PC-9 (cell line): ENCODE results near the gene CD36. TPM values are rescaled to one million over a fixed set of nuclear protein-coding genes. Genes with fewer than 3 reads are reported as not detected.

Experiments
- BruUV-seq: library from RNA; stranded (reverse); fragments of 400-500 nt; replicated peaks from 2 replicates; lab custom pipeline; 2021; lab: Mats Ljungman, UMichigan
- CTCF ChIA-PET: fragments of 300-600 bp; sonication (Branson Sonifier 250); formaldehyde crosslinking; loops from one replicate; lab custom pipeline; 2022; ENCODE audit warnings: antibody characterized with exemption; lab: Charles Lee
- POLR2A ChIA-PET: fragments of 300-600 bp; sonication (Branson Sonifier 250); formaldehyde crosslinking; loops from one replicate; lab custom pipeline; 2022; ENCODE audit warnings: antibody characterized with exemption; ENCODE audit not compliant: unreplicated experiment; lab: Charles Lee
- DNase-seq, 2 experiments: peaks; one replicate each; pipeline versions ENCODE4 v3.0.0 to v3.0.0-alpha.2; 2015 to 2022; ENCODE audit warnings: mixed read lengths in 1 of 2
- H2AFZ ChIP-seq: fragments of 200-600 bp; sonication (generic); 2 replicates; pipeline ENCODE4 v1.8.1; 2017; ENCODE audit warnings: antibody characterized with exemption
- H3F3A ChIP-seq: fragments of 200-600 bp; sonication (generic); 2 replicates; pipeline ENCODE4 v1.8.1; 2017; ENCODE audit warnings: antibody characterized with exemption, mild to moderate bottlenecking, low read depth; ENCODE audit not compliant: insufficient read depth
- H3K27ac ChIP-seq: fragments of 200-600 bp; sonication (generic); 2 replicates; pipeline ENCODE4 v1.6.1; 2016; ENCODE audit warnings: mixed run types
- H3K27me3 ChIP-seq: fragments of 200-600 bp; sonication (generic); 2 replicates; pipeline ENCODE4 v1.6.1; 2016; ENCODE audit warnings: low read depth, mixed run types; ENCODE audit not compliant: insufficient read depth
- H3K36me3 ChIP-seq: fragments of 200-600 bp; sonication (generic); 2 replicates; pipeline ENCODE4 v1.6.1; 2016; ENCODE audit warnings: low read depth, mixed run types
- H3K4me1 ChIP-seq: fragments of 200-600 bp; sonication (generic); replicated peaks from 2 replicates; pipeline ENCODE4 v1.6.1; 2016; ENCODE audit warnings: mixed run types; ENCODE audit not compliant: insufficient read depth
- H3K4me2 ChIP-seq: fragments of 200-600 bp; sonication (generic); 2 replicates; pipeline ENCODE4 v1.6.1; 2017; ENCODE audit warnings: mixed run types
- H3K4me3 ChIP-seq: fragments of 200-600 bp; sonication (generic); 2 replicates; pipeline ENCODE4 v1.6.1; 2016; ENCODE audit warnings: mixed run types
- H3K79me2 ChIP-seq: fragments of 200-600 bp; sonication (generic); 2 replicates; pipeline ENCODE4 v1.6.1; 2017; ENCODE audit warnings: low read depth, mixed run types
- H3K9me2 ChIP-seq: fragments of 200-600 bp; sonication (generic); 2 replicates; pipeline ENCODE4 v1.8.1; 2017; ENCODE audit warnings: mild to moderate bottlenecking; ENCODE audit not compliant: insufficient read depth
- H3K9me3 ChIP-seq: fragments of 200-600 bp; sonication (generic); 2 replicates; pipeline ENCODE4 v1.8.1; 2016; ENCODE audit warnings: low read depth; ENCODE audit not compliant: insufficient read depth
- H4K20me1 ChIP-seq: fragments of 200-600 bp; sonication (generic); 2 replicates; pipeline ENCODE4 v1.8.1; 2017; ENCODE audit not compliant: insufficient read depth
- EZH2 ChIP-seq: fragments of 200-600 bp; sonication (generic); IDR thresholded peaks from 2 replicates; pipeline ENCODE4 v1.8.0; 2017; ENCODE audit warnings: antibody characterized with exemption, low read depth
- intact Hi-C: fragments of 100-400 bp; cut with micrococcal nuclease; formaldehyde crosslinking; loops from one replicate; pipeline ENCODE4 v1.10.0; 2022; ENCODE audit not compliant: unreplicated experiment
- total RNA-seq: library from RNA; stranded (reverse); gene quantifications from 2 replicates; pipeline ENCODE4 v1.2.3, GENCODE V29; 2021
- TF ChIP-seq, protein P1 (sequence below): fragments of 200-600 bp; sonication (generic); conservative IDR thresholded peaks from 2 replicates; pipeline ENCODE4 v1.6.1; 2017; ENCODE audit warnings: mixed run types, antibody characterized with exemption, mild to moderate bottlenecking, moderate library complexity

CD36 gene
- total RNA-seq, 1 experiment from 2014 or later: 0.28 TPM

DNA sequence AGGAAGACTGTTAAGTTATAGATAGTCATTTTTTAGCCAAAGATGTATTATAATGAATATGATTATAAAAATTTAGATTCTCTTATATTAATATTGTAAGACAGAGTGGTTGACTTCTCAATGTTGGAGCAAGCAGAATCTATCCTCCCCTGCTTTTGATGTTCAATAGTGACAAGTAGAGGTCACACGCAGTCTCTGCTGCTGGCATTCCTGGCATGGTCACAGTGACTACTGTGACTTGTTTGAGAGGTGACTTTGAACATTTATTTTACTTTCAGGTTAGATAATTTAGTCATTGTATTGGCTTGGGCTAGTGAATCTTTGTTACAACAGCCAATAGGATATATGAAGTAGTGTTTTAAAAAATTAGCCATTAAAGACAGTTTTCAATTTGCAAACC lies 13.7 kb upstream of the CD36 start:
- H3K9me3 ChIP-seq: no peaks in the 10 kb centered on the region
- no peaks in the 10 kb centered on the region for H3F3A ChIP-seq
- H3K4me3 ChIP-seq: no peak overlapping the region
- no peak overlapping the region for H2AFZ ChIP-seq
- no peaks in the 10 kb centered on the region for H3K36me3 ChIP-seq
- H3K9me2 ChIP-seq: no peaks in the 10 kb centered on the region
- H3K79me2 ChIP-seq: no peaks in the 10 kb centered on the region
- ChIA-PET POLR2A (interaction anchor here (0.6 kb wide), 1 partner anchor 8 kb away, joined by 8 read pairs; no protein-coding TSS in a partner anchor), CTCF (no interaction called here)
- intact Hi-C loops: no loop called here
- no peak overlapping the region for H3K27ac ChIP-seq
- H3K4me2 ChIP-seq: no peak overlapping the region
- H3K27me3 ChIP-seq: no peaks in the 10 kb centered on the region
- no peak for DNase-seq
- no peak for TF ChIP-seq EZH2
- TF ChIP-seq, protein P1, sequence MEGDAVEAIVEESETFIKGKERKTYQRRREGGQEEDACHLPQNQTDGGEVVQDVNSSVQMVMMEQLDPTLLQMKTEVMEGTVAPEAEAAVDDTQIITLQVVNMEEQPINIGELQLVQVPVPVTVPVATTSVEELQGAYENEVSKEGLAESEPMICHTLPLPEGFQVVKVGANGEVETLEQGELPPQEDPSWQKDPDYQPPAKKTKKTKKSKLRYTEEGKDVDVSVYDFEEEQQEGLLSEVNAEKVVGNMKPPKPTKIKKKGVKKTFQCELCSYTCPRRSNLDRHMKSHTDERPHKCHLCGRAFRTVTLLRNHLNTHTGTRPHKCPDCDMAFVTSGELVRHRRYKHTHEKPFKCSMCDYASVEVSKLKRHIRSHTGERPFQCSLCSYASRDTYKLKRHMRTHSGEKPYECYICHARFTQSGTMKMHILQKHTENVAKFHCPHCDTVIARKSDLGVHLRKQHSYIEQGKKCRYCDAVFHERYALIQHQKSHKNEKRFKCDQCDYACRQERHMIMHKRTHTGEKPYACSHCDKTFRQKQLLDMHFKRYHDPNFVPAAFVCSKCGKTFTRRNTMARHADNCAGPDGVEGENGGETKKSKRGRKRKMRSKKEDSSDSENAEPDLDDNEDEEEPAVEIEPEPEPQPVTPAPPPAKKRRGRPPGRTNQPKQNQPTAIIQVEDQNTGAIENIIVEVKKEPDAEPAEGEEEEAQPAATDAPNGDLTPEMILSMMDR: no peak
- no TSS peak for BruUV-seq
- no peaks in the 10 kb centered on the region for H4K20me1 ChIP-seq
- peaks cover 13% of the 10 kb centered on the region for H3K4me1 ChIP-seq

DNA sequence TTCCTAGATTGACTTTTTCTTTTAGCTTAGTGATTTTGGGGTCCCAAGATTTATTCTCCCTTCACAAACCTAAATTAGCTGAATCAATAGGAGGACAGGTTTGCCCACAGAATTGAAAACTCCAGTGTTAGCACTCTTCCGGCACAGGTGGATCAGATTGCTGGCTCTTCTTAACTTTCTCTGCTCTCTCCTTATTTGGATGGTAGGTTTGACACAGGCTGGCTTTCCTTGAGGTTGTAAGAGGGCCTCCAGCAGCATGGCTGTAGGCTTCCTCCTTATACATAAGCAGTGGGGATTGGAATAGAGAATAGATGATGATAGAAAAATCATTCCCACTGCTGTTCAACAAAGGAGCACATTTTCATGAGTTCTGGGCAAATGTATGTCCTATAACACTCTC lies 9.4 kb upstream of the CD36 start:
- no TSS peak for BruUV-seq
- Histone ChIP-seq H3F3A (no peaks in the 10 kb centered on the region), H3K4me3 (no peak overlapping the region), H3K4me2 (no peak overlapping the region), H3K9me3 (no peaks in the 10 kb centered on the region), H3K4me1 (0 out of 2 replicates have a peak, but pooled peaks cover under 1% of the 10 kb centered on the region), H4K20me1 (no peaks in the 10 kb centered on the region), H2AFZ (no peak overlapping the region), H3K79me2 (no peaks in the 10 kb centered on the region), H3K36me3 (no peaks in the 10 kb centered on the region), H3K27me3 (no peaks in the 10 kb centered on the region), H3K27ac (no peak overlapping the region), H3K9me2 (no peaks in the 10 kb centered on the region)
- intact Hi-C loops: no loop called here
- TF ChIP-seq, protein P1: no peak
- no peak for TF ChIP-seq EZH2
- ChIA-PET POLR2A (no interaction called here), CTCF (no interaction called here)
- DNase-seq: no peak

DNA sequence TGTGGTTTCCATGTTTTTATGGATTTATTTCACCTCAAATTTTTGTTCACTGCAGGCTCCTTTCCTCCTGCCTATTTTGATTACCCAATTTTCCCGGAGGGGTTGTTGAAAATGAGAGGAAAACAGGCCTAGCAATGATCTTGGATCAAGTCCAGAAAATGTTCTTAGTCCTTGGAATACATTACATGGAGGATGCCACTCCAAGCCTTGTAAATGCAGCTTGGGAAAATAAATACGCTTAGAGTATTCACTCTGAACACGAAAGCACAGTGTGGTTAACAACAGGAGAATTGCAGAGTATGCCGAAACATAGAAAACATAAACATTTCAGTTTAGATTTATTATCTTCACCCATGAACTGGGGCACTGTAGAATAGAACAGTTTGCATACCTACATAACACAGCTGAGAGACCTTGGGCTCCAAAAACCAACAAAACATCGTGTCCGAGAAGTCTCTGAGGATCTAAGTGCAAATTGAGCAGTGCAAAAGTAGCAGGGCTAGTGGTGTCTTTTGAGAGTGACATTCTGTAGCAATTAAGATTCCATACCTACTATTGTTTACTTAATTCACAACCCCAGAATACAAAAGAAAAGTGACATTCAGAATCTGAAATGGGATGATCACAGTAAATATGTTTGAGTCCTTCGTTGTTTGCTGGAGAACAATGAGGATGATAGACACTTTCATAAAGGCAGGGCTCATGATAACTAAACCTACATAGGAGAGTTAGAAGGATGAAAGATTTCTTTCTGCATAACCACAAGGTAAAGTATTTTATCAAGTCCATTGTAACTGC lies 7.6 kb upstream of the CD36 start:
- intact Hi-C loops: no loop called here
- no peak overlapping the region for H3K4me2 ChIP-seq
- DNase-seq: no peak
- H2AFZ ChIP-seq: no peak overlapping the region
- TF ChIP-seq, protein P1: no peak
- no peak for TF ChIP-seq EZH2
- H4K20me1 ChIP-seq: no peaks in the 10 kb centered on the region
- no peak overlapping the region for H3K27ac ChIP-seq
- no peaks in the 10 kb centered on the region for H3K9me2 ChIP-seq
- no peaks in the 10 kb centered on the region for H3K27me3 ChIP-seq
- no peaks in the 10 kb centered on the region for H3K79me2 ChIP-seq
- no peaks in the 10 kb centered on the region for H3K9me3 ChIP-seq
- no peaks in the 10 kb centered on the region for H3K36me3 ChIP-seq
- CTCF ChIA-PET: no interaction called here
- H3F3A ChIP-seq: no peaks in the 10 kb centered on the region
- no TSS peak for BruUV-seq
- POLR2A ChIA-PET: no interaction called here
- H3K4me1 ChIP-seq: peaks cover 10% of the 10 kb centered on the region; the same call in 1 of the 2 replicates
- H3K4me3 ChIP-seq: no peak overlapping the region
